ENCODE measurements around the gene NQO2.

- no peak for TF ChIP-seq EZH2 (IDR thresholded peaks at IDR 0.05; ENCODE audit: borderline replicate concordance, insufficient read depth, low read length, poor library complexity, severe bottlenecking)
- TF ChIP-seq CTCF (IDR thresholded peaks at IDR 0.05; ENCODE audit: poor library complexity, severe bottlenecking): no peak
- TF ChIP-seq MXI1 (conservative IDR thresholded peaks at IDR 0.05; ENCODE audit: poor library complexity, severe bottlenecking): no peak
- TF ChIP-seq POLR2AphosphoS5 (IDR thresholded peaks at IDR 0.05): no peak
- TF ChIP-seq RAD21 (conservative IDR thresholded peaks at IDR 0.05): no peak
- no peak for TF ChIP-seq EP300 (conservative IDR thresholded peaks at IDR 0.05; ENCODE audit: poor library complexity, severe bottlenecking)
- TF ChIP-seq TAF1 (IDR thresholded peaks at IDR 0.05; ENCODE audit: low read depth): no peak
These were observed 6.8 kb downstream of the NQO2 start for GRCh38 chr6:3006476-3006875.

All from neural cell (in vitro differentiated cells).